Tibial nerve (tissue), 4 donors: ENCODE data around the gene C19orf33. TPM values are rescaled to one million over a fixed set of nuclear protein-coding genes. Genes with fewer than 3 reads are reported as not detected.

Experiments used
- DNase-seq, 2 donors: peaks; one replicate each; pipeline ENCODE4 v3.0.0-alpha.2; 2019; ENCODE audit warnings: low spot score in 2 of 2
- H3K27ac ChIP-seq, 4 donors: fragments of 200-600 bp; sonication (generic) in 3 of 4; one replicate each; pipeline ENCODE4 v1.5.1; 2017 to 2019; ENCODE audit warnings: mild to moderate bottlenecking in 1 of 4
- H3K27me3 ChIP-seq, 2 donors: fragments of 200-600 bp; sonication (generic) in 1 of 2; one replicate each; pipeline versions ENCODE4 v1.5.1 to v1.6.0; 2017 to 2019
- H3K36me3 ChIP-seq, 3 donors: fragments of 200-600 bp; sonication (generic); one replicate each; pipeline ENCODE4 v1.5.1; 2018 to 2019
- H3K4me1 ChIP-seq, 4 donors: fragments of 200-600 bp; sonication (generic) in 3 of 4; one replicate each; pipeline ENCODE4 v1.5.1; 2017 to 2019
- H3K4me3 ChIP-seq, 4 donors: fragments of 200-600 bp; sonication (generic) in 3 of 4; one replicate each; pipeline ENCODE4 v1.5.1; 2017 to 2019; ENCODE audit warnings: mild to moderate bottlenecking in 1 of 4, moderate library complexity in 1 of 4
- H3K9me3 ChIP-seq, 4 donors: fragments of 200-600 bp; sonication (generic) in 3 of 4; one replicate each; pipeline ENCODE4 v1.5.1; 2017 to 2019
- EP300 ChIP-seq, 2 donors: sonication (generic); formaldehyde crosslinking; IDR thresholded peaks; one replicate each; pipeline ENCODE4 v1.6.1; 2017; ENCODE audit warnings: antibody characterized with exemption in 2 of 2, mild to moderate bottlenecking in 1 of 2
- POLR2A ChIP-seq, 2 donors: fragments of 450-650 bp; IDR thresholded peaks; one replicate each; pipeline ENCODE4 v1.6.1; 2017; ENCODE audit warnings: antibody characterized with exemption in 2 of 2, mild to moderate bottlenecking in 2 of 2, moderate library complexity in 2 of 2
- WGBS, 2 donors: methylation state at CpG; one replicate each; pipeline ENCODE4 v1.1.5; 2018; 5-methylcytosine and 5-hydroxymethylcytosine counted together
- total RNA-seq, 4 donors: library from RNA; depleted of rRNA; stranded (reverse); fragments of >200 nt; gene quantifications; one replicate each; pipeline ENCODE4 v1.1.0, GENCODE V29; 2016
- TF ChIP-seq, protein P1 (sequence below), 5 experiments: fragments of 200-600 bp in 3 of 5; fragments of 450-650 bp in 2 of 5; sonication (generic) in 3 of 5; IDR thresholded peaks; one replicate each; pipeline ENCODE4 v1.5.1; 2016 to 2019; ENCODE audit warnings: antibody characterized with exemption in 5 of 5, mild to moderate bottlenecking in 3 of 5, moderate library complexity in 2 of 5

Gene C19orf33
- total RNA-seq, 4 donors from 2014 or later: 76.8 to 627 (median 335) TPM

DNA sequence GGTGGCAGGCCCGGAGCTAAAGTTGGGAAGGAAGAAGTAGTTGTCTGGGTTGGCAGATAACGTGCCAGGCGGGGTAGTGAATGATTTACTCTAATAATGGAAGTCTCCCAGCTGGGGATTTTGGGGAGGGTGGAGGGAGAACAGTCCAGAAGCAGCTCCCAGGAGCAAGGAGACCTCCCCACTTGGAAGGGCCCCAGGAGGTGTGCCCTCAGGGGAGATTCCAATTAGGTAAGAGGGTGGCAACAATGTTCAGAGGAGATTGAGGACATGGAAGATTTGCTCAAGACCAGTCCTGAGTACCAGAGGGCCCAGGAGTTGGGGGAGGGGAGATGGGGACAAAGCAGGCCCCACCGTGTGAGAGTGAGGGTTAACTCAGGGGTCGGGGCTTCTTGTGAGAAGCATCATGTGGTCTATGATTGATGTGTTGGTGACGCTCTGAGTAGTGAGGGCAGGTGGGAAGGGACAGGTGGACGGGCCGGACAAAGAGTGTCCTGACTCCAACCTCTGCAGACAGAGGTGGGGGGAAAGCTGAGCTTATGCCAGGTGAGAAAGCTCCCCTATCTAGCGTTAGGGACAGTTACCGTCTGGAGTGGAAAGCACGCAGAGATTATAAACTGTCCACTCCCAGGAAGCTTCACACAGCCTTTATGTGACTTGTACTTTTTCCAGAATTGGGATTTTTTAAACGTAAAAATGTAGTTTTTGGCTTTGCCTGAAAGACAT lies 36.1 kb upstream of the C19orf33 start:
- H3K4me3 ChIP-seq: no peak overlapping the region
- WGBS, 2 donors: 70 to 75% methylated on average over 12 of the region's 12 CpGs
- TF ChIP-seq POLR2A (IDR thresholded peaks at IDR 0.05) (no peak), EP300 (IDR thresholded peaks at IDR 0.05) (no peak)
- TF ChIP-seq, protein P1, sequence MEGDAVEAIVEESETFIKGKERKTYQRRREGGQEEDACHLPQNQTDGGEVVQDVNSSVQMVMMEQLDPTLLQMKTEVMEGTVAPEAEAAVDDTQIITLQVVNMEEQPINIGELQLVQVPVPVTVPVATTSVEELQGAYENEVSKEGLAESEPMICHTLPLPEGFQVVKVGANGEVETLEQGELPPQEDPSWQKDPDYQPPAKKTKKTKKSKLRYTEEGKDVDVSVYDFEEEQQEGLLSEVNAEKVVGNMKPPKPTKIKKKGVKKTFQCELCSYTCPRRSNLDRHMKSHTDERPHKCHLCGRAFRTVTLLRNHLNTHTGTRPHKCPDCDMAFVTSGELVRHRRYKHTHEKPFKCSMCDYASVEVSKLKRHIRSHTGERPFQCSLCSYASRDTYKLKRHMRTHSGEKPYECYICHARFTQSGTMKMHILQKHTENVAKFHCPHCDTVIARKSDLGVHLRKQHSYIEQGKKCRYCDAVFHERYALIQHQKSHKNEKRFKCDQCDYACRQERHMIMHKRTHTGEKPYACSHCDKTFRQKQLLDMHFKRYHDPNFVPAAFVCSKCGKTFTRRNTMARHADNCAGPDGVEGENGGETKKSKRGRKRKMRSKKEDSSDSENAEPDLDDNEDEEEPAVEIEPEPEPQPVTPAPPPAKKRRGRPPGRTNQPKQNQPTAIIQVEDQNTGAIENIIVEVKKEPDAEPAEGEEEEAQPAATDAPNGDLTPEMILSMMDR (IDR thresholded peaks at IDR 0.05): no peak

DNA sequence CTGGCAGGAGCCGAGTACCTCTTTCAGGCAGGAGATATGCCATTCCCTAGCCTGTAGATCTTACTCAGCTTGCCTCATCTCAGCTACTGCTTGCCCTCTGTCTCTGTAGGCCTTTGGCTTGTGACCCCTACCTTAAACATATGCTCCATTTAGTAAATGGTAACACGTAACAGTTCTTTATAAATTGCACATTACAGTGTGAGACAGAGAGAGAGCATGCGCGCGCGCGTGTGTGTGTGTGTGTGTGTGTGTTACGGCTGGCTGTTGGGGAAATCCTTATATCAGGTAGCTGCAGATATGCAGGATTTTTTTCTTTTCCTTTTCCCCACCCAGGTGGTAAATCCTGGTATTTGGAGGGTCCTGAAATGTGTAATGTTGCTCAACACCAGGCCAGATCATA lies 35.5 kb upstream of the C19orf33 start:
- peaks cover 0 to 41% (median 8%) of the 10 kb centered on the region in 4 donors for H3K4me1 ChIP-seq
- H3K4me3 ChIP-seq: no peak overlapping the region
- no peaks in the 10 kb centered on the region for H3K36me3 ChIP-seq
- WGBS, 2 donors: 83 to 85% methylated on average over 8 of the region's 8 CpGs
- no peak for DNase-seq
- peaks cover 0 to 7% of the 10 kb centered on the region in 2 donors for H3K27me3 ChIP-seq
- TF ChIP-seq EP300 (IDR thresholded peaks at IDR 0.05) (no peak), POLR2A (IDR thresholded peaks at IDR 0.05) (no peak)
- TF ChIP-seq, protein P1 (IDR thresholded peaks at IDR 0.05): no peak
- peak overlapping the region in 2 of 4 donors; percentile 55 to 93 for H3K27ac ChIP-seq
- no peaks in the 10 kb centered on the region for H3K9me3 ChIP-seq

More for the DNA sequence above, 36.1 kb upstream of the C19orf33 start:
- Histone ChIP-seq H3K4me1 (peaks cover 0 to 41% (median 8%) of the 10 kb centered on the region in 4 donors), H3K9me3 (no peaks in the 10 kb centered on the region), H3K27me3 (peaks cover 0 to 7% of the 10 kb centered on the region in 2 donors), H3K36me3 (no peaks in the 10 kb centered on the region), H3K27ac (peak overlapping the region in 3 of 4 donors; percentile 1 to 93 (median 55))
- DNase-seq: no peak

DNA sequence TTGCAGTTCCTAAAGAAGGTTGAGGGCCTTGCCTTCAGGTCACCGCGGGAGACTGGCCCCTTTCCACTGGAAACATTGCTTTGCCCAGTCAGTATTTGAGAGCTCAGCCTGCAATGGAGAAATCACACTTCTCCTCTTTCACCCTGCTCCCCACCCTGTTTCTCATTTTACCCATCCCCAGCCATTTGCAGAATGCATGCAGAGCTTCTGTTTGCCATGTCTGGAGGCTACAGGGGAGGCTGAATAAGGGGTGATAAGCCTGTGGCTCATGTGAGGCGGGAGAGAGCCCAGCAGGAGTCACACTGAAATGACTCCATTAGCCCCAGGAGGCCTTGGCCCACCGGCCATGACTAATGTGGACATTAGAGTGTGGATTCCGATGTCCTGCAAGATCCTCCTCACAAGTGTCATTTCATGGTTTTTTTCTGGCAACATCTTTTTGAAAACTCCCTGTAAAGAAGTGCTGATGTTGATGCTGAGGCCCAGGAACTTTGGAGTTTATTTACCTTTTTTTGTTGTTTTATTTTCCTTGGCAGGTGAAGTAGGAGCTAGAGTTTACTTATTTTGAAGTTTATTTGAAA lies 33.4 kb upstream of the C19orf33 start:
- Histone ChIP-seq H3K4me3 (no peak overlapping the region), H3K27ac (peak overlapping the region in 2 of 4 donors; percentile 2 to 11), H3K4me1 (peaks cover 0 to 34% (median 0%) of the 10 kb centered on the region in 4 donors), H3K36me3 (no peaks in the 10 kb centered on the region), H3K27me3 (no peaks in the 10 kb centered on the region), H3K9me3 (no peaks in the 10 kb centered on the region)
- TF ChIP-seq EP300 (IDR thresholded peaks at IDR 0.05) (no peak), POLR2A (IDR thresholded peaks at IDR 0.05) (no peak)
- TF ChIP-seq, protein P1 (IDR thresholded peaks at IDR 0.05): no peak
- DNase-seq: no peak
- 51 to 60% methylated on average over 5 of the region's 5 CpGs for WGBS, 2 donors

DNA sequence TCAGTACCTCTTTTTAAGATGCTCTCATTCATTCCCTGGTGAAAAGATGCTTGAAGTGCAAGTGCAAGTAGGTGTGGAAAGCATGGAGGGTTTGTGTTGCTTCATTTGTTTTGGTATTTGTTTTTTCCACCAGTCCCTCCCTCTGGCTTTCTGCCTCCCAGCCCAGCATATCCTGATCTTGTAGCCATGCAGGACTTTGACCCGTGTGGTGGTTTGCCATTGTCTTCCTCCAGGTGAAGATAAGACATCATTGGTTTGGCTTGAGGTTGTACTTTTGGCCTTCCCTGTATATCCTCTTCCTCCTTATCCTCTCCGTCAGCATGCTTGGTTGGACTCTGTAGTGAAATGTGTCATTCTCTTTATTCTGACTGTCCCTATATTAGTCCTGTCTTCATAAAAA lies 30.6 kb upstream of the C19orf33 start:
- WGBS, 2 donors: 74 to 78% methylated on average over 2 of the region's 2 CpGs
- H3K4me3 ChIP-seq: no peak overlapping the region
- H3K27ac ChIP-seq: peak overlapping the region in 1 of 4 donors; percentile 46
- no peaks in the 10 kb centered on the region for H3K9me3 ChIP-seq
- no peak for DNase-seq
- H3K4me1 ChIP-seq: peaks cover 0 to 39% (median 8%) of the 10 kb centered on the region in 4 donors
- no peaks in the 10 kb centered on the region for H3K36me3 ChIP-seq
- no peaks in the 10 kb centered on the region for H3K27me3 ChIP-seq
- TF ChIP-seq EP300 (IDR thresholded peaks at IDR 0.05) (no peak), POLR2A (IDR thresholded peaks at IDR 0.05) (no peak)
- TF ChIP-seq, protein P1 (IDR thresholded peaks at IDR 0.05): no peak

DNA sequence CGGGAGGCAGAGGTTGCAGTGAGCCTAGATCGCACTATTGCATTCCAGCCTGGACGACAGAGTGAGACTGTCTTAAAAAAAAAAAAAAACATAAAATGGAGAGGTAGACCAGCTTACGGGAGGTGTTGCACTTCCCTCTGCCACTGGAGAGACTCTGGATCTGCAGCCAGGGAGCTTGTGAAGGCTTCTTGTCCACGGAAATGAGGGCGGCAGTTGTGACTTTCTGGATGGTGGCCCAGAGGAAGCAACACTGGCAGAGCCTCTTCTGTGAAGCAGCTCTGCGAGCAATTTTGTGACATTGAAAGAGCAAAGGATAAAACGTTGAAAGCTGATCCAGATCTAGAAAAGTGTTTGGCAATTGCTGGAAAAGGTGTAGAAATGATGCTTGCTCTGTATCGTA lies 29.3 kb upstream of the C19orf33 start:
- Histone ChIP-seq H3K36me3 (no peaks in the 10 kb centered on the region), H3K9me3 (no peaks in the 10 kb centered on the region), H3K4me1 (peaks cover 0 to 49% (median 11%) of the 10 kb centered on the region in 4 donors), H3K27ac (peak overlapping the region in 1 of 4 donors; percentile 46), H3K4me3 (no peak overlapping the region), H3K27me3 (no peaks in the 10 kb centered on the region)
- 42 to 48% methylated on average over 9 of the region's 9 CpGs for WGBS, 2 donors
- no peak for DNase-seq
- TF ChIP-seq, protein P1 (IDR thresholded peaks at IDR 0.05): no peak
- no peak for TF ChIP-seq EP300 (IDR thresholded peaks at IDR 0.05)
- no peak for TF ChIP-seq POLR2A (IDR thresholded peaks at IDR 0.05)
